DMS79 (cell line): Measurements from ENCODE around the gene ENAH.
A peak's percentile ranks its signal among the peaks of the same experiment; 100 is the strongest.

Source experiments
- DNase-seq: peaks from one replicate; lab custom pipeline; 2025; lab: John Stamatoyannopoulos, UW

Gene ENAH

GRCh38 chr1:225471453-225472301, 181.2 kb downstream of the ENAH start:
- no peak for DNase-seq

DNA sequence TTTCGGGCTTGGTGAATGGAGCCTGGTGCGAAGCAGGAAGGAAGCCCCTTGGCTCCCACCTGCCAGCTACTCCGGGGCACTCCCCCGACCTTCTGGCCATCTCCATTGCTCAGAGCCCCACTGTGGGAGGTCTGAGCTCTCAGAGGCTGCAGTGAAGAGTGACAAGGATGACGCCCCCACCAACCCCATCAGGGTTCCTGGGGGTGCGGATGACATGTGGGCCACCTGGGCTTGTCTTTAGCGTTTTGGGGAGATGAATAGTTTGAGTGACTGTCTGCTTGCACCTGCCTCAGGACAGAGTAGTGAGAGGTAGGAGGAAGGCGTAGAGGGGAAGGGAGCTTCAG, 181.8 kb downstream of the ENAH start:
- DNase-seq, result no peak

DNA sequence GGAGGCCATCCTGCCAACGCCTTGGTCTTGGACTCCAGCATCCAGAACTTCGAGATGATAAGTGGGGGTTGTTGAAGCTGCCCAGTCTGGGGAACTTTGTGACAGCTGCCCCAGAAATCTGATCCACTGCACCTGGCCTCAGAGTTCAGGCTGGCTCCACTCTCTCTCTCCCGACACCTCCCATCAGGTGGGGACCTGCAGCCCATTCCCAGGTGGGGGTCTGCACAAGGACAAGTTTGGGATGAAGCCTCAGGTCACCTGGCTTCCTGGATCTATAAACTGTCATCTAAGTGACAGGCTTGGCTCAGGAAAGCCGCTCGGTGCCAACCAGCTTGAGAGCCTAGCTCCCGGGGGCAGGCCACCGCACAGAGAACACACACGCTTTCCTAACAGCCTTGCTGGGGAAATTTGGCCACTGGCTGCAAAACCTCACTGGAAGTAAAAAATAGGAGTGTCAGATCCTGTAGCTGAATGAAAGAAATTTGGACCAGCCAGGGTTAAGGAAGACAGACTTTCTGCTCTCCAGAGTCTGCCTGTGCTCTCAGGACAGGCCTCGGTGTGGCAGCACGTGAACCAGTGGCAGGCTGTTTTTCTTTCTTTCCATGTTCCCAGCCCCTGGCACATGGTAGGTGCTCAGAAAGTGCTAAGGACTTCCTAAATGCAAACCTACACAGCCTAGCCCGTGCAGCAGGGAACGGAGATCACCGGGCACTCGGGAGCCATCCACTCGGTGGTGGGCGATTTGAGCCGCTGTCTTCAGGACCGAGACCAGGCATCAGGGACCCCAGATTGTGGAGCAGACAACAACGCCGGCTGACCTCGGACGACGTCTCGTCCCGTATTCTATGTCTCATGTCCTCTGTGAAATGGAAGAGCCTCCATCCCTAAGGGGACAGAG, 182.5 kb downstream of the ENAH start:
- DNase-seq, result no peak

GRCh38 chr1:225469051-225469450, 183.9 kb downstream of the ENAH start:
- DNase-seq, result no peak

GRCh38 chr1:225468270-225469020, 184.5 kb downstream of the ENAH start:
- DNase-seq, result no peak

GRCh38 chr1:225467193-225468020, 185.5 kb downstream of the ENAH start:
- DNase-seq, result no peak

DNA sequence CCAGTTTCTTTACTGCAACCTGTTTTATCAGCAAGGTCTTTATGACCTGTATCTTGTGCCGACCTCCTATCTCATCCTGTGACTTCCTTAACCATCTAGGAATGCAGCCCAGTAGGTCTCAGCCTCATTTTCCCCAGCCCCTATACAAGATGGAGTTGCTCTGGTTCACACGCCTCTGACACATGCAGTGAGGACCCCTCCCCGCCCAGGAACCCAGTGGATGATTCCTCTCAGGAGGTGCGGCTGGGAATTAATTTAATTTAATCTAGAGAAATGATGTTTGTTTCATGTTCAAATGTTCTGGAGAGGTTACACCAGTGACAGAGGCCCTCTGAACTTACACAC, 186.1 kb downstream of the ENAH start:
- no peak for DNase-seq

GRCh38 chr1:225465793-225466517, 187.0 kb downstream of the ENAH start:
- no peak for DNase-seq

- DNase-seq, result no peak
Measured at GRCh38 chr1:225464851-225465792, 187.8 kb downstream of the ENAH start.

DNA sequence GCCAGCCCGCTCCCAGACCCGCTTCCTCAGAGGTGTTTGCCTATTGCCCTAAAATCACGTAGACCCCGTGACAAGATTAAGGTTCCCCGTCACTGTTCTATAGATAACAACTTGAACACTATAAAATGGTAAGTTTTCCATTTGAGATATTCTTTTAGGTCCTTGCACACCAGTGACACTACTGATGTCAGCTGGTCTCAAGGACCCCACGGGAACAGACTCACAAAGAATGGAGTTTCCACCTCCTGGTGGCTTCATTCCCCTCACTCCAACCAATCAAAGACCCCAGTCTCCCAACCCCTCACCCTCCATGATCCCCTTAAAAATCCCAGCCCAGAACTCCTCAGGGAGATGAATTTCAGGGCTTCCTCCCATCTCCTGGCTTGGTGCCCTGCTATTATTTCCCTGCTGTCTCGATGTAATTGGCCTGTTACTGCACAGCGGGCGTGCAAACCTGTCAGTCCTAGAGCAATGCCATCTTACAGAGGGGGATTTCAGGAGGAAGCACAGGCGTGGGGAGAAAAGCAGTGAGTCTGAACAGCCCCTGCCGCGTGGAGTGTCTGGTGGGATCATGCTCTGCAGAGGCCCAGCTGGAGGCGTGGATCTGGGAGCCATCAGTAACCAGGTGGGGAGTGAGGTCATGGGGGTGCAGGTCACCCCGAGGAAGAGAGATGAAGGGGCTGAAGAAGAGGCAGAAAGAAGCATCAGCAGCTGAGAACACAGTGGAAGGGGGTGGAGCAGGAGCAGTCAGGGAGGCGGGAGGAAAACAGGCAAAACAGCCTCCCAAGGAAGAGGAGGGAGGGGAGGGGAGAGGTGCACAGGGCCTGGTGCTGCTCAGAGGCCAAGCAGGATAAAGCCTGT, 190.0 kb downstream of the ENAH start:
- DNase-seq, result peak; percentile 34

- no peak for DNase-seq
Measured at GRCh38 chr1:225462429-225462713, 190.6 kb downstream of the ENAH start.

DNA sequence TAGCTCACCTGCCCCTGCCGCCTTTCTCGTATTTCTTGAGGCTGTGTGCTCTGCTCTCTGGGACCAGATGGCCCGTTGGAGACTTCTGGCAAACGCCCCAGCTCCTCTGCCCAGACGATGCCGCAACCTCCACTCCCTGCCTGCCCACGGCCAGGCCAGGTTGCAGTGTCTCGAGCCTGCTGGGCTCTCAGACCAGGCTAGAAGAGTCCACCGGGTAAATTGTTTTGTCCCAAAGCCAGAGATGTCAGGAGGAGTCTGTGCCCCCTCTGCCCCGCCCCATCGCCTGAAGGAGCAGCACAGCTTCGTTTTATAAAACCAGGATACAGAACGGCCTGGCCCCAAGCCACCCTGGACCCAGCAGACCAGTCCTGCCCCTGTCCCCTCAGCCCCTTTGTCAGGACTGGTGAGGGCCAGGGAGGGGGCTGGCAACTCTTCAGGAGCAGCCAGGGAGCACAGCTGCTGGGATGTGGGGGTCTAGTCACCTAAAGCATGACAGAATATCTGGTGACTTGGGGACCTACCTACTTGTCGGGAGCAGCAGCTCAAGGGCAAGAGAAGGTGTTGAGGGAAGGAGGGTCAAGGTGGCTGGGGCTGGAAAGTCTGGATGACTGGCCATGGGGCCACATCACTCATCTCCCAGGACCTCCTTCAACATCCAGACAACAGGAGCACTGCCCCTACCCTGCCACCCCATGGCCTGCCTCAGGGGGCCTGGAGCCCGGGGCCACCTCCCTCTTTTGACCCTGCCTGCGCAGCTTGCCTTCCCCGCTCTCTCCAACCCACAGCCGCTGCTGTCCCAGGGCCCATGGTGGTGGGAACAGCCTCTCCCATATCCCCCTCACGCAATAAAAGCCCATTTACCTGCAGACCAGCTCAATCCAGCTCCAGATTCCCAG, 191.1 kb downstream of the ENAH start:
- peak; percentile 29 for DNase-seq

DNA sequence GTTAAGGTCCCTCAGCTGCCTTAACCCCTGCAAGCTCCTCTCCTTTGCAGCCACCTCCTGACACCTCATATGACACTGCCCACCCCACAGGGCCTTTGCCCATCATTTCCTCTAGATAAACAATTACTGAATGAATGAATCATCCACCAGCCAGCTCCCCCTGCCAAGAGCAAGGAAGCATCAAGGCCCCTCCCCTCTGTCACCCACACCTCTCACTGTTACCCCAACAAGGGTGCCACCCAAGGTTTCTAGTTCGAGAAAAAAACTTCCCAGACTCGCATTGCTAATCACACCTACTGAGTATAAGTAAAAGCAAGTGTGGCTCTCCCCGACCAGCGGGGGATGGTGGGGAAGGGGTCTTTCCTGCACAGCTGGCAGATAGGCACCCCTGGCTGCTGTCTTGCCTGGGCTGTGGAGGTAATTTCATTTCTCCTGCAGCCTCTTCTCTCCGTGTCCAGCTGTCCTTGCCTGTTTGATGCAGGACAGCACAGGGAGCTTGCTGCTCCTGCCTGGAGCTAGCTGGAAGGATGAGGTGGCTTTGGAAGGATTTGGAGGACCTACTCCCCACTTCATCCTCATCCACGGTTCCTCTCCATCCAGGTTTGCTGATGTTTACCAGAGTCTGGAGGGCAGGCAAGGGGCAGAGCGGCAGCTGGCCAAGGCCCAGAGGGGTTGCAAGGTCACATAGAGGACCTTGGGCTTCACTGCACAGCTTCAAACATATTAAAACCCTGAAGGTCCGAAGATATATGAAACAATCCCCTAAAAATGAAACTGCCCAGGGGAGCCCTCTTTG, 192.0 kb downstream of the ENAH start:
- DNase-seq, result no peak

DNA sequence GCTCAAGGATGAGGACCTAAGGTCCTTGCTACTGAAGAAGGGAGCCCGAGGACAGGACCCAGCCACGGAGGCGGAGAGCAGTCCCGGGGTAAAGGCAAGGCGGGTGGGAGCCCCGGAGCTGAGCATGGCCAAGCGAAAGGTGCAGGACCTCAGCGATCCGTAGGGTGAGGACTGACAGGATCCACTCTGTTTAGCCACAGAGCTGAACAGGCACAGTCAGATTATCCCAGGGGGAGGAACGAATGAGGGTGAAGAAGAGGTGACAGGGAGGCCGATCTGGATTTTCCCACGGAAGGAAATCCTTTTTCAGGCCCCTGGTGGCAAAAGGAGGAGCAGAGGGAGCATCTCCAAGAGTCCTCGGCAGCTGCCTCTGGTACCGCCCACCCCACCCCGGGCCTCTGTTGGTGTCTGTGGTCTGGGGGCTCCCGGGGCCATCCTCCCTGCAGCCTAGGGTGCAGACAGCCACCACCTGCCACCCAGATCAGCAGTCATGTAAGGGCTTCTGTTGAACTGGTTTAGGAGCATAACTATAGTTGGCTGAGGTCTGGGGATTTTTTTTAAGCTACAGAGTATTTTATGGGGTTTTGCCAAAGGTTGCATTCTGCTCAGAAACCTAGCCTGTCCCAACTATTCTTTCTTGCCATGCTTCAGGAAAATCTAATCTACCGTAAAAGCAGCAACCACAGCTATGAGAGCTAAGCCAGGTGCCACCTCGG, 192.7 kb downstream of the ENAH start:
- peak; percentile 73 for DNase-seq

- no peak for DNase-seq
Measured at GRCh38 chr1:225458222-225458631, 194.7 kb downstream of the ENAH start.

- peak; percentile 31 for DNase-seq
Measured at GRCh38 chr1:225454733-225455132, 198.2 kb downstream of the ENAH start.
